Lung microvascular endothelial cell (primary cell): ENCODE data around the gene KRT35. TPM values are rescaled to one million over a fixed set of nuclear protein-coding genes. Genes with fewer than 3 reads are reported as not detected.
"Not testable (repeated sequence)": the region's sequence is repeated elsewhere in the genome, so short reads cannot be mapped to it uniquely, and the experiment has no call there.

ENCODE experiments used
- DNase-seq, 2 donors: peaks; one replicate each; pipeline versions ENCODE4 v3.0.0 to v3.0.0-alpha.2; 2010; ENCODE audit warnings: low read depth in 2 of 2
- total RNA-seq: library from RNA; depleted of rRNA; stranded (reverse); fragments of >200 nt; gene quantifications from 2 replicates; pipeline ENCODE4 v1.2.1, GENCODE V29; 2014

The KRT35 gene
- total RNA-seq, 1 donor from 2014 or later = not detected

- no peak for DNase-seq
These were observed 18.2 kb downstream of the KRT35 start for GRCh38 chr17:41462705-41463104.

GRCh38 chr17:41457676-41458075, 23.3 kb downstream of the KRT35 start:
- no peak for DNase-seq

GRCh38 chr17:41456204-41456603, 24.7 kb downstream of the KRT35 start:
- no peak for DNase-seq

GRCh38 chr17:41455236-41455635, 25.7 kb downstream of the KRT35 start:
- no peak for DNase-seq

- DNase-seq = no peak
These were observed 27.9 kb downstream of the KRT35 start for GRCh38 chr17:41453066-41453465.

GRCh38 chr17:41452281-41452680, 28.7 kb downstream of the KRT35 start:
- no peak for DNase-seq

GRCh38 chr17:41451154-41451728, 29.7 kb downstream of the KRT35 start:
- no peak for DNase-seq

GRCh38 chr17:41449008-41449407, 31.9 kb downstream of the KRT35 start:
- no peak for DNase-seq

GRCh38 chr17:41448506-41448905, 32.4 kb downstream of the KRT35 start:
- DNase-seq = no peak

- no peak for DNase-seq
These were observed 34.1 kb downstream of the KRT35 start for GRCh38 chr17:41446806-41447205.

- DNase-seq = no peak
These were observed 36.3 kb downstream of the KRT35 start for GRCh38 chr17:41444640-41445039.

GRCh38 chr17:41444186-41444585, 36.8 kb downstream of the KRT35 start:
- no peak for DNase-seq

- no peak for DNase-seq
These were observed 38.2 kb downstream of the KRT35 start for GRCh38 chr17:41442739-41443138.

- no peak for DNase-seq
These were observed 40.4 kb downstream of the KRT35 start, which contains the start of gene KRT38 for GRCh38 chr17:41440531-41441033. TSS of gene KRT38 (minus strand) at chr17:41440983. CDS start at chr17:41440921, 62 bp downstream.

GRCh38 chr17:41439375-41439774, 41.6 kb downstream of the KRT35 start:
- no peak for DNase-seq

- no peak for DNase-seq
These were observed 43.2 kb downstream of the KRT35 start for GRCh38 chr17:41437769-41438168.

- DNase-seq = no peak
These were observed 43.7 kb downstream of the KRT35 start for GRCh38 chr17:41437254-41437653.

GRCh38 chr17:41434415-41434814, 46.5 kb downstream of the KRT35 start:
- no peak for DNase-seq

GRCh38 chr17:41434005-41434404, 46.9 kb downstream of the KRT35 start:
- DNase-seq = no peak

GRCh38 chr17:41433586-41433985, 47.4 kb downstream of the KRT35 start:
- DNase-seq = no peak

GRCh38 chr17:41430376-41430775, 50.6 kb downstream of the KRT35 start:
- not testable (repeated sequence) for DNase-seq

- no peak for DNase-seq
These were observed 51.3 kb downstream of the KRT35 start for GRCh38 chr17:41429667-41430066.

GRCh38 chr17:41428591-41429291, 52.2 kb downstream of the KRT35 start:
- no peak for DNase-seq
